B cell (primary cell): ENCODE measurements around the gene TFPT. TPM values are rescaled to one million over a fixed set of nuclear protein-coding genes. Genes with fewer than 3 reads are reported as not detected.

Source experiments
- ATAC-seq: fragments of 200-7000 bp; cut with Tn5 transposase; one replicate; pipeline ENCODE4 v1.10.0; 2021; ENCODE audit warnings: low read depth, mild to moderate bottlenecking, moderate number of reproducible peaks, moderate library complexity
- CTCF ChIA-PET: fragments of 350-600 bp; sonication (Branson Sonifier 250); formaldehyde crosslinking; loops from one replicate; lab custom pipeline; 2021; ENCODE audit warnings: antibody characterized with exemption, inconsistent platforms; lab: Charles Lee
- POLR2A ChIA-PET: fragments of 350-600 bp; sonication (Branson Sonifier 250); formaldehyde crosslinking; loops from one replicate; lab custom pipeline; 2021; ENCODE audit warnings: antibody characterized with exemption; lab: Charles Lee
- DNase-seq: peaks from one replicate; pipeline ENCODE4 v3.0.0; 2013
- H2AFZ ChIP-seq: 2 replicates; pipeline ENCODE4 v1.6.1; 2012; ENCODE audit warnings: mild to moderate bottlenecking, low read depth, low read length; ENCODE audit not compliant: insufficient read depth, poor library complexity, severe bottlenecking
- H3K27ac ChIP-seq, 2 donors: 1 replicate in 1 of 2; 2 replicates in 1 of 2; pipeline ENCODE4 v1.5.1; 2012 to 2013; ENCODE audit warnings: low read length in 2 of 2, mild to moderate bottlenecking in 2 of 2, moderate library complexity in 1 of 2
- H3K27me3 ChIP-seq, 4 experiments: fragments of 200-600 bp in 1 of 4; sonication (generic) in 1 of 4; replicated peaks in 1 of 4; 1 replicate in 2 of 4; 2 replicates in 2 of 4; pipeline versions ENCODE4 v1.6.1 to v1.7.0; 2013 to 2016; ENCODE audit warnings: low read length in 3 of 4, mild to moderate bottlenecking in 2 of 4, mixed read lengths in 1 of 4, moderate library complexity in 1 of 4; ENCODE audit not compliant: insufficient read depth in 4 of 4, control insufficient read depth in 3 of 4; ENCODE audit errors: control extremely low read depth in 1 of 4
- H3K36me3 ChIP-seq, 2 experiments: replicated peaks in 1 of 2; 1 replicate in 1 of 2; 2 replicates in 1 of 2; pipeline versions ENCODE4 v1.6.1 to v1.7.1; 2013; ENCODE audit warnings: low read length in 1 of 2; ENCODE audit not compliant: insufficient read depth in 2 of 2, control insufficient read depth in 1 of 2; ENCODE audit errors: control extremely low read depth in 1 of 2, extremely low read depth in 1 of 2
- H3K4me1 ChIP-seq, 2 donors: fragments of 200-600 bp in 1 of 2; sonication (generic) in 1 of 2; 1 replicate in 1 of 2; 2 replicates in 1 of 2; pipeline versions ENCODE4 v1.5.1 to v1.6.1; 2013 to 2017; ENCODE audit warnings: low read length in 2 of 2; ENCODE audit not compliant: control insufficient read depth in 2 of 2, insufficient read depth in 2 of 2
- H3K4me2 ChIP-seq: replicated peaks from 2 replicates; pipeline ENCODE3; 2012; ENCODE audit warnings: mild to moderate bottlenecking, low read depth, low read length; ENCODE audit not compliant: poor library complexity, severe bottlenecking
- H3K4me3 ChIP-seq, 5 experiments: fragments of 200-600 bp in 1 of 5; sonication (generic) in 1 of 5; 1 replicate in 3 of 5; 2 replicates in 2 of 5; pipeline versions ENCODE4 v1.5.1 to v1.7.0; 2011 to 2016; ENCODE audit warnings: low read length in 4 of 5, mild to moderate bottlenecking in 4 of 5, low read depth in 2 of 5, control low read depth in 1 of 5, moderate library complexity in 1 of 5; ENCODE audit not compliant: insufficient read depth in 1 of 5; ENCODE audit errors: control extremely low read depth in 1 of 5, extremely low read depth in 1 of 5
- H3K79me2 ChIP-seq: fragments of 200-600 bp; sonication (generic); one replicate; pipeline ENCODE4 v1.6.0; 2016; ENCODE audit warnings: low read length; ENCODE audit not compliant: control insufficient read depth, insufficient read depth
- H3K9ac ChIP-seq: fragments of 200-600 bp; sonication (generic); 2 replicates; pipeline ENCODE4 v1.6.1; 2017; ENCODE audit warnings: mild to moderate bottlenecking, low read length, moderate library complexity
- H3K9me3 ChIP-seq, 3 donors: one replicate each; pipeline versions ENCODE4 v1.6.1 to v1.7.1; 2013; ENCODE audit warnings: low read length in 2 of 3; ENCODE audit not compliant: control insufficient read depth in 2 of 3, insufficient read depth in 1 of 3; ENCODE audit errors: control extremely low read depth in 1 of 3
- H4K20me1 ChIP-seq: 2 replicates; pipeline ENCODE4 v1.6.0; 2012; ENCODE audit warnings: mild to moderate bottlenecking, low read length; ENCODE audit not compliant: insufficient read depth, control insufficient read depth, poor library complexity, severe bottlenecking
- H3K27ac Mint-ChIP-seq: one replicate; pipeline ENCODE4 v1.8.0; 2021; ENCODE audit warnings: mixed read lengths
- H3K27me3 Mint-ChIP-seq: one replicate; pipeline ENCODE4 v1.8.0; 2021; ENCODE audit warnings: mixed read lengths
- H3K4me1 Mint-ChIP-seq: one replicate; pipeline ENCODE4 v1.8.0; 2021; ENCODE audit warnings: mixed read lengths
- H3K4me3 Mint-ChIP-seq: one replicate; pipeline ENCODE4 v1.8.0; 2021; ENCODE audit warnings: mixed read lengths
- H3K9me3 Mint-ChIP-seq: one replicate; pipeline ENCODE4 v1.8.0; 2022; ENCODE audit warnings: mixed read lengths; ENCODE audit not compliant: insufficient read depth
- EZH2 ChIP-seq: IDR thresholded peaks from 2 replicates; pipeline ENCODE4 v1.6.1; 2012; ENCODE audit warnings: borderline replicate concordance, low read depth, mild to moderate bottlenecking, moderate library complexity, low read length; ENCODE audit not compliant: insufficient read depth, poor library complexity, severe bottlenecking
- WGBS: methylation state at CpG from one replicate; pipeline ENCODE4 v1.1.5; 2013; ENCODE audit warnings: missing lambda C conversion rate; ENCODE audit not compliant: insufficient coverage; 5-methylcytosine and 5-hydroxymethylcytosine counted together
- intact Hi-C: fragments of 100-400 bp; cut with micrococcal nuclease; formaldehyde crosslinking; loops from one replicate; pipeline ENCODE4 v1.10.0; 2022
- polyA plus RNA-seq: library from polyadenylated mRNA; depleted of rRNA; stranded (reverse); fragments of >200 nt; gene quantifications from 2 replicates; pipeline ENCODE4 v1.2.3, GENCODE V29; 2012
- total RNA-seq, 2 donors: library from RNA; stranded (reverse); fragments of 120-200 nt in 1 of 2; gene quantifications; 1 replicate in 1 of 2; 2 replicates in 1 of 2; pipeline versions ENCODE4 v1.2.3 to v1.2.4, GENCODE V29; 2013 to 2022
- TF ChIP-seq, protein P1 (sequence below): fragments of 200-600 bp; IDR thresholded peaks from one replicate; pipeline ENCODE4 v1.8.0; 2022; ENCODE audit warnings: antibody characterized with exemption, mild to moderate bottlenecking

TFPT gene
- total and polyA plus RNA-seq, 2 donors (not counting 1 experiment from before 2014, with no cell fraction given): 8.4 to 12.7 TPM

- Histone ChIP-seq H3K27me3 (no peaks in the 10 kb centered on the region), H3K36me3 (peaks cover 0 to 6% of the 10 kb centered on the region in 2 experiments), H3K4me1 (peaks cover 6 to 13% of the 10 kb centered on the region in 2 donors), H3K9ac (peak within 1 kb of the TSS; percentile 76), H3K79me2 (peaks cover 38% of the 10 kb centered on the region), H4K20me1 (peaks cover 3% of the 10 kb centered on the region), H3K27ac (peak within 1 kb of the TSS; percentile 59 to 74), H3K4me2 (peak within 1 kb of the TSS; percentile 92), H2AFZ (peak within 1 kb of the TSS; percentile 88), H3K4me3 (peak within 1 kb of the TSS; percentile 59 to 90 (median 76)), H3K9me3 (peaks cover 0 to 8% (median 0%) of the 10 kb centered on the region in 3 donors)
- intact Hi-C loops: loop anchor here (1.0 to 5.0 kb wide), 6 partner anchors 13 to 905 kb away; partner anchors contain the start of genes CNOT3, LENG1, MYADM and PRPF31
- peak within 1 kb of the TSS; percentile 100 for H3K4me3 Mint-ChIP-seq
- peaks cover 20% of the 10 kb centered on the region for H3K4me1 Mint-ChIP-seq
- no peak for TF ChIP-seq EZH2
- TF ChIP-seq, protein P1, sequence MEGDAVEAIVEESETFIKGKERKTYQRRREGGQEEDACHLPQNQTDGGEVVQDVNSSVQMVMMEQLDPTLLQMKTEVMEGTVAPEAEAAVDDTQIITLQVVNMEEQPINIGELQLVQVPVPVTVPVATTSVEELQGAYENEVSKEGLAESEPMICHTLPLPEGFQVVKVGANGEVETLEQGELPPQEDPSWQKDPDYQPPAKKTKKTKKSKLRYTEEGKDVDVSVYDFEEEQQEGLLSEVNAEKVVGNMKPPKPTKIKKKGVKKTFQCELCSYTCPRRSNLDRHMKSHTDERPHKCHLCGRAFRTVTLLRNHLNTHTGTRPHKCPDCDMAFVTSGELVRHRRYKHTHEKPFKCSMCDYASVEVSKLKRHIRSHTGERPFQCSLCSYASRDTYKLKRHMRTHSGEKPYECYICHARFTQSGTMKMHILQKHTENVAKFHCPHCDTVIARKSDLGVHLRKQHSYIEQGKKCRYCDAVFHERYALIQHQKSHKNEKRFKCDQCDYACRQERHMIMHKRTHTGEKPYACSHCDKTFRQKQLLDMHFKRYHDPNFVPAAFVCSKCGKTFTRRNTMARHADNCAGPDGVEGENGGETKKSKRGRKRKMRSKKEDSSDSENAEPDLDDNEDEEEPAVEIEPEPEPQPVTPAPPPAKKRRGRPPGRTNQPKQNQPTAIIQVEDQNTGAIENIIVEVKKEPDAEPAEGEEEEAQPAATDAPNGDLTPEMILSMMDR: no peak
- WGBS: 2% methylated on average over 52 of the region's 54 CpGs
- ChIA-PET POLR2A (interaction anchor here (0.7 to 2.4 kb wide), 3 partner anchors 11 to 34 kb away, joined by 3 to 15 read pairs (median 4); partner anchors contain the start of genes CNOT3, PRPF31 and TFPT), CTCF (interaction anchor here (0.6 to 1.7 kb wide), 3 partner anchors 12 to 1414 kb away, joined by 3 to 8 read pairs (median 3); partner anchors contain the start of genes PRPF31 and TFPT)
- H3K9me3 Mint-ChIP-seq: no peaks in the 10 kb centered on the region
- ATAC-seq (peak; percentile 99), DNase-seq (peak; percentile 99)
- H3K27ac Mint-ChIP-seq: peak within 1 kb of the TSS; percentile 89
- no peaks in the 10 kb centered on the region for H3K27me3 Mint-ChIP-seq
Observed at GRCh38 chr19:54102421-54103169, 12.9 kb downstream of the TFPT start, which contains the start of gene NDUFA3. Gene NDUFA3, plus strand, starts transcription at chr19:54102855. Its CDS starts 24 bp downstream, at chr19:54102879.
